B cell (primary cell): Measurements from ENCODE around the gene HELLS. TPM values are rescaled to one million over a fixed set of nuclear protein-coding genes. Genes with fewer than 3 reads are reported as not detected.

Experiments used
- ATAC-seq: fragments of 200-7000 bp; cut with Tn5 transposase; one replicate; pipeline ENCODE4 v1.10.0; 2021; ENCODE audit warnings: low read depth, mild to moderate bottlenecking, moderate number of reproducible peaks, moderate library complexity
- CTCF ChIA-PET: fragments of 350-600 bp; sonication (Branson Sonifier 250); formaldehyde crosslinking; loops from one replicate; lab custom pipeline; 2021; ENCODE audit warnings: antibody characterized with exemption, inconsistent platforms; lab: Charles Lee
- POLR2A ChIA-PET: fragments of 350-600 bp; sonication (Branson Sonifier 250); formaldehyde crosslinking; loops from one replicate; lab custom pipeline; 2021; ENCODE audit warnings: antibody characterized with exemption; lab: Charles Lee
- DNase-seq: peaks from one replicate; pipeline ENCODE4 v3.0.0; 2013
- H2AFZ ChIP-seq: 2 replicates; pipeline ENCODE4 v1.6.1; 2012; ENCODE audit warnings: mild to moderate bottlenecking, low read depth, low read length; ENCODE audit not compliant: insufficient read depth, poor library complexity, severe bottlenecking
- H3K27ac ChIP-seq, 2 donors: 1 replicate in 1 of 2; 2 replicates in 1 of 2; pipeline ENCODE4 v1.5.1; 2012 to 2013; ENCODE audit warnings: low read length in 2 of 2, mild to moderate bottlenecking in 2 of 2, moderate library complexity in 1 of 2
- H3K27me3 ChIP-seq, 4 experiments: fragments of 200-600 bp in 1 of 4; sonication (generic) in 1 of 4; replicated peaks in 1 of 4; 1 replicate in 2 of 4; 2 replicates in 2 of 4; pipeline versions ENCODE4 v1.6.1 to v1.7.0; 2013 to 2016; ENCODE audit warnings: low read length in 3 of 4, mild to moderate bottlenecking in 2 of 4, mixed read lengths in 1 of 4, moderate library complexity in 1 of 4; ENCODE audit not compliant: insufficient read depth in 4 of 4, control insufficient read depth in 3 of 4; ENCODE audit errors: control extremely low read depth in 1 of 4
- H3K36me3 ChIP-seq, 2 experiments: replicated peaks in 1 of 2; 1 replicate in 1 of 2; 2 replicates in 1 of 2; pipeline versions ENCODE4 v1.6.1 to v1.7.1; 2013; ENCODE audit warnings: low read length in 1 of 2; ENCODE audit not compliant: insufficient read depth in 2 of 2, control insufficient read depth in 1 of 2; ENCODE audit errors: control extremely low read depth in 1 of 2, extremely low read depth in 1 of 2
- H3K4me1 ChIP-seq, 2 donors: fragments of 200-600 bp in 1 of 2; sonication (generic) in 1 of 2; 1 replicate in 1 of 2; 2 replicates in 1 of 2; pipeline versions ENCODE4 v1.5.1 to v1.6.1; 2013 to 2017; ENCODE audit warnings: low read length in 2 of 2; ENCODE audit not compliant: control insufficient read depth in 2 of 2, insufficient read depth in 2 of 2
- H3K4me2 ChIP-seq: replicated peaks from 2 replicates; pipeline ENCODE3; 2012; ENCODE audit warnings: mild to moderate bottlenecking, low read depth, low read length; ENCODE audit not compliant: poor library complexity, severe bottlenecking
- H3K4me3 ChIP-seq, 5 experiments: fragments of 200-600 bp in 1 of 5; sonication (generic) in 1 of 5; 1 replicate in 3 of 5; 2 replicates in 2 of 5; pipeline versions ENCODE4 v1.5.1 to v1.7.0; 2011 to 2016; ENCODE audit warnings: low read length in 4 of 5, mild to moderate bottlenecking in 4 of 5, low read depth in 2 of 5, control low read depth in 1 of 5, moderate library complexity in 1 of 5; ENCODE audit not compliant: insufficient read depth in 1 of 5; ENCODE audit errors: control extremely low read depth in 1 of 5, extremely low read depth in 1 of 5
- H3K79me2 ChIP-seq: fragments of 200-600 bp; sonication (generic); one replicate; pipeline ENCODE4 v1.6.0; 2016; ENCODE audit warnings: low read length; ENCODE audit not compliant: control insufficient read depth, insufficient read depth
- H3K9ac ChIP-seq: fragments of 200-600 bp; sonication (generic); 2 replicates; pipeline ENCODE4 v1.6.1; 2017; ENCODE audit warnings: mild to moderate bottlenecking, low read length, moderate library complexity
- H3K9me3 ChIP-seq, 3 donors: one replicate each; pipeline versions ENCODE4 v1.6.1 to v1.7.1; 2013; ENCODE audit warnings: low read length in 2 of 3; ENCODE audit not compliant: control insufficient read depth in 2 of 3, insufficient read depth in 1 of 3; ENCODE audit errors: control extremely low read depth in 1 of 3
- H4K20me1 ChIP-seq: 2 replicates; pipeline ENCODE4 v1.6.0; 2012; ENCODE audit warnings: mild to moderate bottlenecking, low read length; ENCODE audit not compliant: insufficient read depth, control insufficient read depth, poor library complexity, severe bottlenecking
- H3K27ac Mint-ChIP-seq: one replicate; pipeline ENCODE4 v1.8.0; 2021; ENCODE audit warnings: mixed read lengths
- H3K27me3 Mint-ChIP-seq: one replicate; pipeline ENCODE4 v1.8.0; 2021; ENCODE audit warnings: mixed read lengths
- H3K4me1 Mint-ChIP-seq: one replicate; pipeline ENCODE4 v1.8.0; 2021; ENCODE audit warnings: mixed read lengths
- H3K4me3 Mint-ChIP-seq: one replicate; pipeline ENCODE4 v1.8.0; 2021; ENCODE audit warnings: mixed read lengths
- H3K9me3 Mint-ChIP-seq: one replicate; pipeline ENCODE4 v1.8.0; 2022; ENCODE audit warnings: mixed read lengths; ENCODE audit not compliant: insufficient read depth
- CTCF ChIP-seq: fragments of 200-600 bp; IDR thresholded peaks from one replicate; pipeline ENCODE4 v1.8.0; 2022; ENCODE audit warnings: antibody characterized with exemption, mild to moderate bottlenecking
- EZH2 ChIP-seq: IDR thresholded peaks from 2 replicates; pipeline ENCODE4 v1.6.1; 2012; ENCODE audit warnings: borderline replicate concordance, low read depth, mild to moderate bottlenecking, moderate library complexity, low read length; ENCODE audit not compliant: insufficient read depth, poor library complexity, severe bottlenecking
- WGBS: methylation state at CpG from one replicate; pipeline ENCODE4 v1.1.5; 2013; ENCODE audit warnings: missing lambda C conversion rate; ENCODE audit not compliant: insufficient coverage; 5-methylcytosine and 5-hydroxymethylcytosine counted together
- intact Hi-C: fragments of 100-400 bp; cut with micrococcal nuclease; formaldehyde crosslinking; loops from one replicate; pipeline ENCODE4 v1.10.0; 2022
- polyA plus RNA-seq: library from polyadenylated mRNA; depleted of rRNA; stranded (reverse); fragments of >200 nt; gene quantifications from 2 replicates; pipeline ENCODE4 v1.2.3, GENCODE V29; 2012
- total RNA-seq, 2 donors: library from RNA; stranded (reverse); fragments of 120-200 nt in 1 of 2; gene quantifications; 1 replicate in 1 of 2; 2 replicates in 1 of 2; pipeline versions ENCODE4 v1.2.3 to v1.2.4, GENCODE V29; 2013 to 2022

HELLS gene
- total and polyA plus RNA-seq, 2 donors (not counting 1 experiment from before 2014, with no cell fraction given), result 6.2 to 27.4 TPM

GRCh38 chr10:94571081-94571480 is 25.5 kb downstream of the HELLS start:
- DNase-seq, result no peak
- no peak overlapping the region for H3K9ac ChIP-seq
- Mint-ChIP-seq H3K4me3 (no peak overlapping the region), H3K9me3 (no peaks in the 10 kb centered on the region), H3K27ac (no peak overlapping the region), H3K27me3 (no peaks in the 10 kb centered on the region), H3K4me1 (no peaks in the 10 kb centered on the region)
- intact Hi-C loops, result no loop called here
- H3K9me3 ChIP-seq, result no peaks in the 10 kb centered on the region
- no peaks in the 10 kb centered on the region for H3K79me2 ChIP-seq
- H3K4me1 ChIP-seq, result no peaks in the 10 kb centered on the region
- no peak overlapping the region for H2AFZ ChIP-seq
- no peak overlapping the region for H3K4me2 ChIP-seq
- H4K20me1 ChIP-seq, result no peaks in the 10 kb centered on the region
- H3K4me3 ChIP-seq, result no peak overlapping the region
- ChIA-PET CTCF (no interaction called here), POLR2A (no interaction called here)
- H3K36me3 ChIP-seq, result no peaks in the 10 kb centered on the region
- no peak for TF ChIP-seq CTCF
- TF ChIP-seq EZH2, result no peak
- H3K27me3 ChIP-seq, result no peaks in the 10 kb centered on the region
- ATAC-seq, result no peak
- no peak overlapping the region for H3K27ac ChIP-seq

GRCh38 chr10:94571528-94571927 is 25.9 kb downstream of the HELLS start:
- no peak overlapping the region for H3K27ac Mint-ChIP-seq
- 100% methylated on average over 2 of the region's 3 CpGs for WGBS
- Histone ChIP-seq H2AFZ (no peak overlapping the region), H3K9me3 (no peaks in the 10 kb centered on the region), H3K27ac (no peak overlapping the region), H3K79me2 (no peaks in the 10 kb centered on the region), H3K36me3 (no peaks in the 10 kb centered on the region), H3K4me2 (no peak overlapping the region), H4K20me1 (no peaks in the 10 kb centered on the region), H3K4me1 (no peaks in the 10 kb centered on the region), H3K9ac (no peak overlapping the region), H3K4me3 (no peak overlapping the region), H3K27me3 (no peaks in the 10 kb centered on the region)
- intact Hi-C loops, result no loop called here
- H3K4me3 Mint-ChIP-seq, result no peak overlapping the region
- H3K9me3 Mint-ChIP-seq, result no peaks in the 10 kb centered on the region
- ATAC-seq (no peak), DNase-seq (no peak)
- ChIA-PET CTCF (no interaction called here), POLR2A (no interaction called here)
- H3K4me1 Mint-ChIP-seq, result no peaks in the 10 kb centered on the region
- H3K27me3 Mint-ChIP-seq, result no peaks in the 10 kb centered on the region
- TF ChIP-seq CTCF (no peak), EZH2 (no peak)
